ENCODE measurements around the gene DMBT1.
"Not testable (repeated sequence)": the region's sequence is repeated elsewhere in the genome, so short reads cannot be mapped to it uniquely, and the experiment has no call there.

- TF ChIP-seq POLR2AphosphoS5 (IDR thresholded peaks at IDR 0.05; ENCODE audit: insufficient read depth in 1 of 2, low read depth in 1 of 2); POLR2A (IDR thresholded peaks at IDR 0.05): not testable (repeated sequence)
Observed at GRCh38 chr10:122620961-122621360, 60.4 kb downstream of the DMBT1 start.
